GM10248 (cell line): ENCODE measurements around the gene GINS2.

Experiments
- CTCF ChIA-PET: fragments of 300-600 bp; sonication (Branson Sonifier 250); formaldehyde crosslinking; extraction: SDS; loops from one replicate; lab custom pipeline; 2021; ENCODE audit warnings: antibody characterized with exemption; lab: Yijun Ruan, JAX
- POLR2A ChIA-PET: fragments of 350-650 bp; sonication (Branson Sonifier 250); formaldehyde crosslinking; extraction: SDS; loops from one replicate; lab custom pipeline; 2020; ENCODE audit warnings: antibody characterized with exemption; lab: Yijun Ruan, JAX
- DNase-seq: peaks from one replicate; pipeline ENCODE4 v3.0.0; 2012; ENCODE audit errors: extremely low spot score
- CTCF ChIP-seq: IDR thresholded peaks from 2 replicates; pipeline ENCODE4 v1.5.1; 2012; ENCODE audit warnings: mild to moderate bottlenecking, low read depth; ENCODE audit errors: extremely low read depth, missing control alignments, control extremely low read depth

The GINS2 gene

GRCh38 chr16:85628645-85629044, 60.1 kb downstream of the GINS2 start:
- no peak for DNase-seq
- ChIA-PET CTCF (interaction anchor here (0.9 to 8.3 kb wide), 3 partner anchors 13 to 236 kb away, joined by 3 to 67 read pairs (median 4); no protein-coding TSS in a partner anchor), POLR2A (no interaction called here)
- no peak for TF ChIP-seq CTCF

DNA sequence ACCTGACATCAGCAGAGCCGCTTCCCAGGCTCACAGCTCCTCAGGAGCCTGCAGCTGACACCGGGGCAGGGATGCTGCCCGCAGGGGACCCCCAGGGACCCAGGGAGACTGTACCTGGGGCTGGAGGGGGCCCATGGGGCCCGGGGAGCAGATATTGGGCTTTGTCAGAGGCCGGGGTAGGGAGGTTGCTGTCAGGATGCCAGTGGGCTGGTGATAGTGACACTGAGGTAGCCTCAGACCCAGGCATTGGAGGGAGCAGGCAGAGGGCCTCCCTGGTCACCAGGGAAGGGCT, 60.5 kb downstream of the GINS2 start:
- DNase-seq, result no peak
- ChIA-PET CTCF (interaction anchor here (0.9 to 8.3 kb wide), 3 partner anchors 12 to 236 kb away, joined by 3 to 67 read pairs (median 4); no protein-coding TSS in a partner anchor), POLR2A (no interaction called here)
- no peak for TF ChIP-seq CTCF

DNA sequence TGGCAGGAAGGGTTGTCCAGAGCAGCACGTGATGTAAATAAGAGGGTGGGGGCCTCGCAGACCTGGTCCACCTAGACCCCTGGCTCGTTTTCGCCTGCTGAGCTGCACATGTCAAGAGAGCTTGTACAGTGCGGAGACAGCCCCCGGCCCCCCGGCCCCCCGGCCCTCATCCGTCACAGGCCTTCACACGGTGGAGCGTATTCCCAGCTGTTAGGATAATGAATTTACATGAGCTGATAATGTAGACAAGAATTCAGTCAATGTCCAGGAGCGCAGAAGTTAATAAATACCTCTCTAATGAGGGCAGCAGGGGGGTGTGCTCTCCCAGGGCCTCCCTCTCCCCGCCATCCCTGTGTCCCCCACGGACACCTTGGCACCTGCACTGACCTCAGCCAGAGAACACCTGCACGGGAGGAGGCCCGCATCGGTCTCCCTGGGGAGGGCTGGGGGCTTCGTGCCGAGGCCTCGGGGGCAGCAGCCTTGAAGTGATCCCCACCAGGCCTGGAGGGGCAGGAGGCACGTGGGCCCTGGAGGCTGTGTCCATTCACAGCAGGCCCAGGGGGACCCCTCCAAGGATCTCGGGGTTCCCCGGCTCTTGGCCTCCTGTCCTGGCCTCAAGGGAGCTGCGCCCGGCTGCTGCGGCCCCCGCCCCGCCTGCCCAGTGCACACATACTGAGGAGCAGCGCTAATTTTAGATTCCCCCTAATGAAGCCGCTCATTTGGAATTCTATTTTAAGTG, 61.1 kb downstream of the GINS2 start:
- ChIA-PET CTCF (interaction anchor here (0.9 to 8.3 kb wide), 3 partner anchors 12 to 235 kb away, joined by 3 to 67 read pairs (median 4); no protein-coding TSS in a partner anchor), POLR2A (interaction anchor here (0.5 kb wide), 1 partner anchor 375 kb away, joined by 3 read pairs; no protein-coding TSS in a partner anchor)
- no peak for TF ChIP-seq CTCF
- no peak for DNase-seq

DNA sequence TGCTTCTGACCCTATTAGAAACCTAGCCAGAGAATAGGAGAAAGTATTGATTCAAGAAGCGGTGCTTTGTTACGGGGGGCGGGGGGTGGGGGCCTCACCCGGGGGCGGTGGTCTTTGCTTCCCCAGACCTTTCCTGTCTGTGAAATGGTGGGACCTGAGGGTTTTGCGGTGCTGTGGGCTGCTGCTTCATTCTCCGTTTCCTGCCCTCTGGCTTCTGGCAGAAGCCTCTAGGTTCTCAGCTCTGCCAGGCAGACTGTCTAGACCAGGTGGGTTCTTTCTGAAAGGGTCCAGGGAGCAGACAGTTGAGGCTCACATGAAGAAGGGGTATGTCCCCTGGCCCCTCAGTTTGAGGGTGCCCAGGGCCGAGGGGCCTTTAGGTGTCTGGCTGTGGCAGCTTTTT, 61.7 kb downstream of the GINS2 start:
- ChIA-PET CTCF (interaction anchor here (8.3 kb wide), 1 partner anchor 11 kb away, joined by 67 read pairs; no protein-coding TSS in a partner anchor), POLR2A (interaction anchor here (0.5 kb wide), 1 partner anchor 374 kb away, joined by 3 read pairs; no protein-coding TSS in a partner anchor)
- no peak for TF ChIP-seq CTCF
- DNase-seq, result no peak
